Measurements from ENCODE around the gene KRTAP10-5. TPM values are rescaled to one million over a fixed set of nuclear protein-coding genes. Genes with fewer than 3 reads are reported as not detected.
A peak's percentile ranks its signal among the peaks of the same experiment; 100 is the strongest.
"Not testable (repeated sequence)": the region's sequence is repeated elsewhere in the genome, so short reads cannot be mapped to it uniquely, and the experiment has no call there.

The KRTAP10-5 gene
- total RNA-seq, 1 experiment from 2014 or later, result not detected

DNA sequence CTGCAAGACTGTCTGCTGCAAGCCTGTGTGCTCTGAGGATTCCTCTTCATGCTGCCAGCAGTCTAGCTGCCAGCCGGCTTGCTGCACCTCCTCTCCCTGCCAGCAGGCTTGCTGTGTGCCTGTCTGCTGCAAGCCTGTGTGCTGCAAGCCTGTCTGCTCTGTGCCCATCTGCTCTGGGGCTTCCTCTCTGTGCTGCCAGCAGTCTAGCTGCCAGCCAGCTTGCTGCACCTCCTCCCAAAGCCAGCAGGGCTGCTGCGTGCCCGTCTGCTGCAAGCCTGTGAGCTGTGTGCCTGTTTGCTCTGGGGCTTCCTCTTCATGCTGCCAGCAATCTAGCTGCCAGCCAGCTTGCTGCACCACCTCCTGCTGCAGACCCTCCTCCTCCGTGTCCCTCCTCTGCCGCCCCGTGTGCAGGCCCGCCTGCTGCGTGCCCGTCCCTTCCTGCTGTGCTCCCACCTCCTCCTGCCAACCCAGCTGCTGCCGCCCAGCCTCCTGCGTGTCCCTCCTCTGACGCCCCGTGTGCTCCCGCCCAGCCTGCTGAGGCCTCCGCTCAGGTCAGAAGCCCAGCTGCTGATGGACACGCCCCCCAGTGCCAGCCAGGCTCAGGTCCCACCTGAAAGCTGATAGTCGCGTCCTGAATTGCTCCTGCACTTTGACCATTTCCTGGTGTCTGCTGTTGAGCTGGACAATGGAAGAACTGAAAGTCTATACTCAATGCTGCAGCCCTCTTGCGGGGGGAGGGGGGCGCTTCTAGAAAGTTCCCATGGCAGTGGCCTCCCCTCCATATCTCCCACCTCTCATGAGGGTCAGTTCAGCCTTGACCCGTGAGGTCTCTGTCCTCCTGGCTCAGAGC, 5.7 kb downstream of the KRTAP10-5 start:
- Histone ChIP-seq H3K4me3 (ENCODE audit: low read depth, low read length) (no peak overlapping the region; the same call in 1 of the 2 replicates), H3K27me3 (replicated peaks; ENCODE audit: control insufficient read depth, insufficient read depth, low read length) (no peaks in the 10 kb centered on the region), H3K4me1 (no peaks in the 10 kb centered on the region), H3K36me3 (ENCODE audit: control insufficient read depth, insufficient read depth, low read length) (no peaks in the 10 kb centered on the region), H3K9me3 (peaks cover 7% of the 10 kb centered on the region; the same call in 1 of the 2 replicates)
- no peak overlapping the region for H3K27ac Mint-ChIP-seq (ENCODE audit: unreplicated experiment)
- peaks cover 48% of the 10 kb centered on the region for H3K9me3 Mint-ChIP-seq (ENCODE audit: unreplicated experiment)
- ChIA-PET POLR2A (no interaction called here), CTCF (no interaction called here)
- H3K27me3 Mint-ChIP-seq (ENCODE audit: insufficient read depth, unreplicated experiment), result no peaks in the 10 kb centered on the region
- H3K4me3 Mint-ChIP-seq (ENCODE audit: unreplicated experiment), result peak overlapping the region; percentile 47
- BruUV-seq (replicated peaks), result no TSS peak
- H3K36me3 Mint-ChIP-seq (ENCODE audit: insufficient read depth, unreplicated experiment), result peaks cover under 1% of the 10 kb centered on the region
- TF ChIP-seq, protein P1, sequence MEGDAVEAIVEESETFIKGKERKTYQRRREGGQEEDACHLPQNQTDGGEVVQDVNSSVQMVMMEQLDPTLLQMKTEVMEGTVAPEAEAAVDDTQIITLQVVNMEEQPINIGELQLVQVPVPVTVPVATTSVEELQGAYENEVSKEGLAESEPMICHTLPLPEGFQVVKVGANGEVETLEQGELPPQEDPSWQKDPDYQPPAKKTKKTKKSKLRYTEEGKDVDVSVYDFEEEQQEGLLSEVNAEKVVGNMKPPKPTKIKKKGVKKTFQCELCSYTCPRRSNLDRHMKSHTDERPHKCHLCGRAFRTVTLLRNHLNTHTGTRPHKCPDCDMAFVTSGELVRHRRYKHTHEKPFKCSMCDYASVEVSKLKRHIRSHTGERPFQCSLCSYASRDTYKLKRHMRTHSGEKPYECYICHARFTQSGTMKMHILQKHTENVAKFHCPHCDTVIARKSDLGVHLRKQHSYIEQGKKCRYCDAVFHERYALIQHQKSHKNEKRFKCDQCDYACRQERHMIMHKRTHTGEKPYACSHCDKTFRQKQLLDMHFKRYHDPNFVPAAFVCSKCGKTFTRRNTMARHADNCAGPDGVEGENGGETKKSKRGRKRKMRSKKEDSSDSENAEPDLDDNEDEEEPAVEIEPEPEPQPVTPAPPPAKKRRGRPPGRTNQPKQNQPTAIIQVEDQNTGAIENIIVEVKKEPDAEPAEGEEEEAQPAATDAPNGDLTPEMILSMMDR (IDR thresholded peaks at IDR 0.05; ENCODE audit: insufficient read depth in 1 of 2, low read depth in 1 of 2, low read length in 1 of 2, severe bottlenecking in 1 of 2, unreplicated experiment in 1 of 2), result no peak
- DNase-seq, result peak in 1 of 2 experiments; percentile 32
- intact Hi-C loops (cut with micrococcal nuclease; ENCODE audit: unreplicated experiment), result no loop called here
- H3K4me1 Mint-ChIP-seq (ENCODE audit: low read depth, unreplicated experiment), result peaks cover 8% of the 10 kb centered on the region

DNA sequence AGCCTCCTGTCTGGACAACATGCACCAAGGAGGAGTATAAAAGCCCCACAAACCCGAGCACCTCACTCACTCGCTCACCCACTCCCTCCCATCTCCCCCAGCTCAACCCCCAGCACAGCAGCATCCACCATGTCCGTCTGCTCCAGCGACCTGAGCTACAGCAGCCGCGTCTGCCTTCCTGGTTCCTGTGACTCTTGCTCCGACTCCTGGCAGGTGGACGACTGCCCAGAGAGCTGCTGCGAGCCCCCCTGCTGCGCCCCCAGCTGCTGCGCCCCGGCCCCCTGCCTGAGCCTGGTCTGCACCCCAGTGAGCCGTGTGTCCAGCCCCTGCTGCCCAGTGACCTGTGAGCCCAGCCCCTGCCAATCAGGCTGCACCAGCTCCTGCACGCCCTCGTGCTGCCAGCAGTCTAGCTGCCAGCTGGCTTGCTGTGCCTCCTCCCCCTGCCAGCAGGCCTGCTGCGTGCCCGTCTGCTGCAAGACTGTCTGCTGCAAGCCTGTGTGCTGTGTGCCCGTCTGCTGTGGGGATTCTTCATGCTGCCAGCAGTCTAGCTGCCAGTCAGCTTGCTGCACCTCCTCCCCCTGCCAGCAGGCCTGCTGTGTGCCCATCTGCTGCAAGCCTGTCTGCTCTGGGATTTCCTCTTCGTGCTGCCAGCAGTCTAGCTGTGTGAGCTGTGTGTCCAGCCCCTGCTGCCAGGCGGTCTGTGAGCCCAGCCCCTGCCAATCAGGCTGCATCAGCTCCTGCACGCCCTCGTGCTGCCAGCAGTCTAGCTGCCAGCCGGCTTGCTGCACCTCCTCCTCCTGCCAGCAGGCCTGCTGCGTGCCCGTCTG, 6.6 kb downstream of the KRTAP10-5 start, which contains the start of gene KRTAP10-4:
Gene KRTAP10-4, plus strand, starts transcription at position 100 of the 827 bp plus-strand sequence. Its CDS starts 30 bp downstream, at position 130.
- H3K9me3 Mint-ChIP-seq (ENCODE audit: unreplicated experiment), result peaks cover 43% of the 10 kb centered on the region
- H3K27ac Mint-ChIP-seq (ENCODE audit: unreplicated experiment); H3K27me3 ChIP-seq (replicated peaks; ENCODE audit: control insufficient read depth, insufficient read depth, low read length); H3K27me3 Mint-ChIP-seq (ENCODE audit: insufficient read depth, unreplicated experiment); H3K4me1 Mint-ChIP-seq (ENCODE audit: low read depth, unreplicated experiment); BruUV-seq (replicated peaks); POLR2A ChIA-PET; H3K36me3 ChIP-seq (ENCODE audit: control insufficient read depth, insufficient read depth, low read length); DNase-seq; intact Hi-C loops (cut with micrococcal nuclease; ENCODE audit: unreplicated experiment); H3K4me3 Mint-ChIP-seq (ENCODE audit: unreplicated experiment); H3K9me3 ChIP-seq; H3K36me3 Mint-ChIP-seq (ENCODE audit: insufficient read depth, unreplicated experiment); H3K4me1 ChIP-seq; H3K4me3 ChIP-seq (ENCODE audit: low read depth, low read length); CTCF ChIA-PET: not testable (repeated sequence)

DNA sequence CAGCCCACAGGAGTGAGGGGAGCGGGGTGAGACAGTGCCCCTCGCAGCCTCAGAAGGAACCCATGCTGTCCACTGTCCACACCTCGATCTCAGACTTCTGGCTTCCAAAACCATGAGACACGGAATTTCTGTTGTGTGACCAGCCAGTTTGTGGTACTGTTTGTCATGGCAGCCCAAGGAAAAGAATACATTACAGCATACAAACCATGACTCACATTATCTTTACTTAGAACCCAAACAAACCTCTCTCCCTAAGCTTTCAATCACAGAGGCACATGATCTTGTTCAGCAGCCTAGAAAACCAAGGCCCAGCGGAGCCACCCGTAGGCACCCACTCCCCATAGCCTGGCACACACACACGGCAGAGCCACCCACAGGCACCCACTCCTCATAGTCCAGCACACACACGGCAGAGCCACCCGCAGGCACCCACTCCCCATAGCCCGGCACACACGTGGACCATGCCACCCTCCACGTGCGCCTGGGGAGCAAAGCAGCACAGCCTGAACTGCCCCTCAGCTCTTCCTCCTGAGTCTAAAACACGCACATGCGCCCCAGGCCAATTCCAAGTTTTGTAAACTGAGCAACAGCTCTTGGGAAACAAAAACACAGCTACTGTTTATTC, 7.3 kb downstream of the KRTAP10-5 start:
- CTCF ChIA-PET, result no interaction called here

More for the DNA sequence above, 7.3 kb downstream of the KRTAP10-5 start:
- TF ChIP-seq, protein P1 (IDR thresholded peaks at IDR 0.05; ENCODE audit: insufficient read depth in 1 of 2, low read depth in 1 of 2, low read length in 1 of 2, severe bottlenecking in 1 of 2, unreplicated experiment in 1 of 2), result no peak
- intact Hi-C loops (cut with micrococcal nuclease; ENCODE audit: unreplicated experiment), result no loop called here
- no peak overlapping the region for H3K4me3 ChIP-seq (ENCODE audit: low read depth, low read length)
- H3K27me3 Mint-ChIP-seq (ENCODE audit: insufficient read depth, unreplicated experiment), result peaks cover 6% of the 10 kb centered on the region
- H3K4me1 Mint-ChIP-seq (ENCODE audit: low read depth, unreplicated experiment), result peaks cover 8% of the 10 kb centered on the region
- POLR2A ChIA-PET, result no interaction called here
- H3K36me3 Mint-ChIP-seq (ENCODE audit: insufficient read depth, unreplicated experiment), result no peaks in the 10 kb centered on the region
- peaks cover 40% of the 10 kb centered on the region for H3K9me3 Mint-ChIP-seq (ENCODE audit: unreplicated experiment)
- no peak overlapping the region for H3K27ac Mint-ChIP-seq (ENCODE audit: unreplicated experiment)
- no peak overlapping the region for H3K4me3 Mint-ChIP-seq (ENCODE audit: unreplicated experiment)
- H3K36me3 ChIP-seq (ENCODE audit: control insufficient read depth, insufficient read depth, low read length), result no peaks in the 10 kb centered on the region
- no peaks in the 10 kb centered on the region for H3K27me3 ChIP-seq (replicated peaks; ENCODE audit: control insufficient read depth, insufficient read depth, low read length)
- no peak for DNase-seq
- no peaks in the 10 kb centered on the region for H3K4me1 ChIP-seq
- peaks cover 7% of the 10 kb centered on the region; the same call in 1 of the 2 replicates for H3K9me3 ChIP-seq
- BruUV-seq (replicated peaks), result no TSS peak

Measured in Caco-2 (cell line).